ENCODE measurements around the gene TMPRSS11E.

The TMPRSS11E gene

GRCh38 chr4:68432320-68432719 lies 14.9 kb upstream of the TMPRSS11E start:
- H3K4me3 ChIP-seq (ENCODE audit: low read depth, low read length): no peak overlapping the region
- no peak for DNase-seq (ENCODE audit: low read depth, low spot score)
- TF ChIP-seq CTCF (IDR thresholded peaks at IDR 0.05; ENCODE audit: insufficient read depth, low read length, missing control alignments): no peak
- ChIA-PET CTCF (no interaction called here), POLR2A (no interaction called here)

GRCh38 chr4:68433582-68433981 lies 13.7 kb upstream of the TMPRSS11E start:
- ChIA-PET CTCF (no interaction called here), POLR2A (no interaction called here)
- no peak overlapping the region for H3K4me3 ChIP-seq (ENCODE audit: low read depth, low read length)
- no peak for DNase-seq (ENCODE audit: low read depth, low spot score)
- TF ChIP-seq CTCF (IDR thresholded peaks at IDR 0.05; ENCODE audit: insufficient read depth, low read length, missing control alignments): no peak

- no peak overlapping the region for H3K4me3 ChIP-seq (ENCODE audit: low read depth, low read length)
- POLR2A ChIA-PET: no interaction called here
- no peak for DNase-seq (ENCODE audit: low read depth, low spot score)
- TF ChIP-seq CTCF (IDR thresholded peaks at IDR 0.05; ENCODE audit: insufficient read depth, low read length, missing control alignments): no peak
- CTCF ChIA-PET: no interaction called here
These were observed 13.0 kb upstream of the TMPRSS11E start for GRCh38 chr4:68434277-68434676.

- DNase-seq (ENCODE audit: low read depth, low spot score): no peak
- H3K4me3 ChIP-seq (ENCODE audit: low read depth, low read length): no peak overlapping the region
- no peak for TF ChIP-seq CTCF (IDR thresholded peaks at IDR 0.05; ENCODE audit: insufficient read depth, low read length, missing control alignments)
- POLR2A ChIA-PET: no interaction called here
- CTCF ChIA-PET: no interaction called here
These were observed 12.4 kb upstream of the TMPRSS11E start for GRCh38 chr4:68434836-68435235.

GRCh38 chr4:68445111-68445510 lies 2.2 kb upstream of the TMPRSS11E start:
- no peak for TF ChIP-seq CTCF (IDR thresholded peaks at IDR 0.05; ENCODE audit: insufficient read depth, low read length, missing control alignments)
- DNase-seq (ENCODE audit: low read depth, low spot score): no peak
- CTCF ChIA-PET: no interaction called here
- H3K4me3 ChIP-seq (ENCODE audit: low read depth, low read length): no peak overlapping the region
- POLR2A ChIA-PET: no interaction called here

- ChIA-PET CTCF (no interaction called here), POLR2A (no interaction called here)
These were observed 4.3 kb downstream of the TMPRSS11E start for GRCh38 chr4:68451246-68452211.

More at GRCh38 chr4:68451246-68452211, 4.3 kb downstream of the TMPRSS11E start:
- H3K4me3 ChIP-seq (ENCODE audit: low read depth, low read length): no peak overlapping the region
- TF ChIP-seq CTCF (IDR thresholded peaks at IDR 0.05; ENCODE audit: insufficient read depth, low read length, missing control alignments): no peak
- no peak for DNase-seq (ENCODE audit: low read depth, low spot score)

Measured in AG04449 (cell line).